Peyer's patch (tissue), 4 donors: ENCODE results near the gene PPP1R14D.

Experiments used
- POLR2A ChIP-seq, 2 donors: fragments of 450-650 bp; IDR thresholded peaks; one replicate each; pipeline ENCODE4 v1.5.1; 2017; ENCODE audit warnings: antibody characterized with exemption in 2 of 2, mild to moderate bottlenecking in 2 of 2, moderate library complexity in 2 of 2
- TF ChIP-seq, protein P1 (sequence below), 6 experiments: fragments of 450-650 bp in 4 of 6; fragments of 200-600 bp in 2 of 6; sonication (generic) in 1 of 6; IDR thresholded peaks; one replicate each; pipeline ENCODE4 v1.5.1; 2017 to 2019; ENCODE audit warnings: antibody characterized with exemption in 6 of 6, mild to moderate bottlenecking in 3 of 6, moderate library complexity in 1 of 6

DNA sequence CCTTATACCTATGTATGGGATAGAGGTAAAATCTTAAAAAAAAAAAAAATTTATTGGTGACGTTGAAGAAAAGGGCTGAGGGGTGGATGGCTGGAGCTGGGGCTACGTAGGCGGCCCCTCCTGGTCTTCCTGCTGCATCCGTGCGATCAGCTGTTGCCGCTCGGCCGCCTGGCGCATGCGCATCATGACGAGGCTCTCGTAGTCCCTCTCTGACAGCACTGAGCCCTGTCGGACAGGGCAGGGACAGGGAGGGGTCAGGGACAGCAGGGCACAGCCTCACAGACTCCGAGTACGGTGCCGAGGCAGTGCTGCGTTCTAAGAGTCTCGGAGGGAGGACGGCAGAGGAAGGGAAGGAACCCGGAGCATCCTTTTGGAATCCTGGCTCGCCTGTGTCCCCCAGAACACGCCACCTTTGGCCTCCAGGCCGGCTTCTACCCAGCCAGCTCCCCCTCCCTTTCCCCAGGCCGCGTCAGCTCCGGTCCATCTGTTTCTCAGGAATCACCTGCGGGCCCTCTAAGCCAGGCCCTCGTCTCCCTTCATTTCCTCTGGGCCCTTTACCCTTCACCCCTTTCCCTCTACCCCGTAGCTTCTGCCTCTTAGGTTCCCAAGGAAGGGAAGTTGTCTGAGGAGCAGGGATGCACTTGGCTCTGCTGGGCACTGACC, 60.5 kb downstream of the PPP1R14D start:
- TF ChIP-seq, protein P1, sequence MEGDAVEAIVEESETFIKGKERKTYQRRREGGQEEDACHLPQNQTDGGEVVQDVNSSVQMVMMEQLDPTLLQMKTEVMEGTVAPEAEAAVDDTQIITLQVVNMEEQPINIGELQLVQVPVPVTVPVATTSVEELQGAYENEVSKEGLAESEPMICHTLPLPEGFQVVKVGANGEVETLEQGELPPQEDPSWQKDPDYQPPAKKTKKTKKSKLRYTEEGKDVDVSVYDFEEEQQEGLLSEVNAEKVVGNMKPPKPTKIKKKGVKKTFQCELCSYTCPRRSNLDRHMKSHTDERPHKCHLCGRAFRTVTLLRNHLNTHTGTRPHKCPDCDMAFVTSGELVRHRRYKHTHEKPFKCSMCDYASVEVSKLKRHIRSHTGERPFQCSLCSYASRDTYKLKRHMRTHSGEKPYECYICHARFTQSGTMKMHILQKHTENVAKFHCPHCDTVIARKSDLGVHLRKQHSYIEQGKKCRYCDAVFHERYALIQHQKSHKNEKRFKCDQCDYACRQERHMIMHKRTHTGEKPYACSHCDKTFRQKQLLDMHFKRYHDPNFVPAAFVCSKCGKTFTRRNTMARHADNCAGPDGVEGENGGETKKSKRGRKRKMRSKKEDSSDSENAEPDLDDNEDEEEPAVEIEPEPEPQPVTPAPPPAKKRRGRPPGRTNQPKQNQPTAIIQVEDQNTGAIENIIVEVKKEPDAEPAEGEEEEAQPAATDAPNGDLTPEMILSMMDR (IDR thresholded peaks at IDR 0.05) = no peak
- no peak for TF ChIP-seq POLR2A (IDR thresholded peaks at IDR 0.05)
